GM21717 (cell line): ENCODE results near the gene CASS4.

Experiments
- ATAC-seq: cut with Tn5 transposase; IDR thresholded peaks from one replicate; pipeline ENCODE4 v1.9.1; 2021; ENCODE audit warnings: mild to moderate bottlenecking, moderate library complexity; ENCODE audit not compliant: unreplicated experiment

CASS4 gene

GRCh38 chr20:56442389-56443365 lies 30.6 kb downstream of the CASS4 start:
- ATAC-seq, result no peak

- no peak for ATAC-seq
These were observed 31.8 kb downstream of the CASS4 start for GRCh38 chr20:56443654-56444540.

GRCh38 chr20:56445130-56445529 lies 33.1 kb downstream of the CASS4 start:
- no peak for ATAC-seq

GRCh38 chr20:56445540-56445939 lies 33.5 kb downstream of the CASS4 start:
- no peak for ATAC-seq

GRCh38 chr20:56447227-56447626 lies 35.2 kb downstream of the CASS4 start:
- no peak for ATAC-seq

DNA sequence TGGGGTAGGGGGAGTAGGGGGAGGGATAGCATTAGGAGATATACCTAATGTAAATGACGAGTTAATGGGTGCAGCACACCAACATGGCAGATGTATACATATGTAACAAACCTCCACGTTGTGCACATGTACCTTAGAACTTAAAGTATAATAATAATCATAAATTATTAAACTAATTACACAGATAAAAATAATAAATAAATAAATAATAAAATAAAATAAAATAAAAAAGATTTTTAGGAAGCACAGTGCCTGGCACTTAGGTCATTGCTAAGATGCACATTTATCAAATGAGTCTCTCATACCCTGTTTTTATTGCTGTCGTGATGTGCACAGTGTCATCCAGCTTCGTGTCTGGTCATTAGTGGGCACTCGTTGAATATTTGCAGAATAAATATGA lies 37.4 kb downstream of the CASS4 start:
- no peak for ATAC-seq

DNA sequence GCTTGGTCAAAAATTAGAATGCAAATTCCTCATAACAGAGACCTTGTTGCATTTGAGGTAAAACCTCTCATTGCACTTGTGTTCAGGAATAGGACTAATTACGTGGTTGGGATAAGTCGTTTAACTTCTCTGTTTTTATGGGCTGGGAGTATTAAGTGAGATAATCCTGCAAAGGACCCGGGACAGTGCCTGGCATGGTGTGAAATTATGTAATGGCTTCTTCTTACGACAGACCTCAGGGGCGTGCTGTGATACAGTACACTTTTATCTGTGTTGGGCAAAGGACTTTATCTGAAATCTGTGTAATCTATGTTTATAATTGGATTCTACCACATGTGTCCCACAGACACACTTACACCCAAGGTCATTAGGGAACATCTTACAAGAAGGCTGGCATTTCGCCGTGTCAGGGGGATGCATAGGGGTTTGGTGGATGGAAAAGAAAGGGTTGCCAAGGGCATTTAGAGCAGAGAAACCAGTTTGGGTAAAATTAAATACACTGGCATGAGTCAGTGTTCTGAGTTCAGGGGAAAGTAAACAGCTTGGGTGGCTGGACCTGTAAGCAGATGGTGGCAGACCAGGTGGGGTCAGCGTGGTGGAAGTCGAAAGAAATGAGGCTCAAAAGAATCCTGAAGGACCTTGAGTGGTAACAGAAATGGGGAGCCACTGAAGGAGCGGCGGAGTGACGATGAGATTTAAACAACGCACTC lies 39.2 kb downstream of the CASS4 start:
- no peak for ATAC-seq

DNA sequence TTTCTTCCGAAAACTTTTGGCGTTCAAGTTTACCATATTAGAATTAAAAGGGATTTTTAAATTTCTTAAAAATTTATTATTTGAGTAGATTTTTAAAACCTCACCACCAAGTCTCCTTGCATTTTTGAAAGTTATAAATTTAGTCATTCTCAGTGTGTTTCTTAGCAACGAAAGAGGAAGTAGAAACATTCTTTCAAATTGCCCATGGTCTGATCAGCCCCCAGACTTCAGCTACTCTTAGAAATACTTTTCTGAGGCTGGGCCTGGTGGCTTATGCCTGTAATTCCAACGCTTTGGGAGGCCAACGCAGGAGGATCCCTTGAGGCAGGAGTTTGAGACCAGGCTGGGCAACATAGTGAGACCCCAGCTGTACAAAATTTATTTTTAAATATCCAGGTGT lies 41.3 kb downstream of the CASS4 start:
- ATAC-seq, result peak; percentile 80

DNA sequence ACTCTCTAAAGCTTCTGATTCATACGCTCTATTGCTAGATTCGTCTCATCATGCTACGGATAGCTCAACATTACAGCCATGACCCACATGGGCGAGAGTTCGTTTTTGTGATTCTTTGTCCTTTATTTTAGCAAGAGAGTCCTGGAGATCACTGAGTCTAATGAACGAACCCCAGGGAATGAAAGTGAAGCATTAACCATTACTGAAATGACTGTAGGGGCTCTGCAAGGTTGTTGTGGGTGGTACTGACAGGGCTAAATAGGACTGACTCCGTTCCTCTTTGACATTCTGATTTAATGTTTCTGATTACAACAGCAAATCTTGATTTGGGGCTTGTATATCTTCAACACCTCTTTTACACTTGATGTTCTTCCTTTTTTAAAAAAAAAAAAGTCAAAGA lies 42.7 kb downstream of the CASS4 start:
- peak; percentile 55 for ATAC-seq

GRCh38 chr20:56458206-56458821 lies 46.3 kb downstream of the CASS4 start:
- no peak for ATAC-seq

GRCh38 chr20:56460459-56460858 lies 48.4 kb downstream of the CASS4 start:
- ATAC-seq, result no peak

DNA sequence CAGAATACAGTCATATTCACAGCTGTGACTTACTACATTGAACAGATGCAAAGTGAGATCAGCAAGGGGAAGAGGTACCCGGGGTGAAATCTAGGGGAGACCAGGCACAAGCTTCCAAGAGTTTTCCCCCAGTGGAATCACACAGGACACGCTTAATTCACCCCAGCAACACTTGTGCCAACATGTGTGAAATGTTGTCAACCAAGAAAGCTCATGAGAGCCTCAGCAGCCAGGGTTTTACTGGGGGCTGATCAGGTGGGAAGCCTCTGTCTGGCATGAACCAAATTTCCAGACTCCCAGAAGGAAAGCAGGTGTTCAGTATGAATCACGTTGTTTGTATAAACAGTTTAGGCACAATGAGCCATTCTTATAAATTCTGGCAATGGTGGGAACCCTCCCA lies 49.5 kb downstream of the CASS4 start:
- no peak for ATAC-seq

GRCh38 chr20:56463428-56463827 lies 51.4 kb downstream of the CASS4 start:
- no peak for ATAC-seq

DNA sequence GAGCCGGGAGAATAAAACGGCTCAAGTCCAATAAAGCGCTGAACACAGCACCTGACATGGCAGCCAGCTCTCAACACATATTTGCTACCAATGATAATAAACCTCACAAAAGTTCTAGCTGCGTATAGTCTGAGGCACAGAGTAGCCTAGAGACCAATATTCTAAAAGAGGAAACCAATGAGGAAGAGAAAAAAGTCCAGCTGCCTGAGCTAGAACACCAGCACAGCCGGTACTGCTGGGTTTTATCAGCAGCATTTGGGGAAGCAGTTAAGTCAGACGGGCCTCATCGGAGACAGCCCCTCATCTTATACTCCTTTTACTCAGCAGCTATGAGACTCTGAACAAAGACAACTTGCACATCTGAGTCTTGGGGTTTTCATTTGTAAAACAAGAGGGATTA lies 53.9 kb downstream of the CASS4 start:
- ATAC-seq, result no peak

DNA sequence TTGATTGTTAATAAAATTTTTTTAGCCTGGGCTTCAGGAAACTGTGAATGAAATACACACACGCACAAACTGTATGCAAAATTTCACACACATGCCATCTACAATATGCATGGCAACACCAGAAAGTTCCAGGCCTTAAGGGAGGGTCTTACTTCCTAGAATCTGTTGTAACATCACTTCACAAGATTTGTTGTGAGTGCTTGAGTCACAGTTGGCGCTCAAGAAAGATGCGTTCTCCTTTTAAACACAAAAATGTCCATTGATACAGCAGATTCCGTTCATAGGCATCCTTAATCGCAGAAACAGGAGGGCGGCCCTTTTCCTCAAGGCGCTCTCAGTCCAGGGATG lies 55.9 kb downstream of the CASS4 start:
- ATAC-seq, result no peak

GRCh38 chr20:56468316-56469076 lies 56.4 kb downstream of the CASS4 start, which contains the start of gene RTF2:
Gene RTF2, plus strand, starts transcription at chr20:56468627. Its CDS starts 71 bp downstream, at chr20:56468698.
- ATAC-seq, result peak; percentile 96

DNA sequence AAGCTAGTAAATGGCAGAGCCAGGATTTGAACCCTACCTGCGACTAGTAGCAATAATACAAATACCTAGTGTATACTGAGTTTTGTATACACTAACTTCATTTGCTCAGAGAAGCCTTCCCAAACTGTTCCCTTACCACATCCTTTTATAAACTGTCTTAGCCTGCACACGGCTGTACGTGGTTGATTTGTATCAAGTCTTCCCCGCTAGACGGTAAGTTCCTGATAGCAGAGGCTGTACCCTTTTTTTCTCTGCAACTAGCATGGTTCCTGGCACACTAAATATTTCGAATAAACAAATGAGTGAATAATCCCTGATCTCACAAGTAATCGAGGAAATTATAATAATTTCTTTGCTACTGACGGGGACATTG lies 57.0 kb downstream of the CASS4 start:
- ATAC-seq, result no peak

- ATAC-seq, result no peak
These were observed 71.9 kb downstream of the CASS4 start for GRCh38 chr20:56483970-56484369.

DNA sequence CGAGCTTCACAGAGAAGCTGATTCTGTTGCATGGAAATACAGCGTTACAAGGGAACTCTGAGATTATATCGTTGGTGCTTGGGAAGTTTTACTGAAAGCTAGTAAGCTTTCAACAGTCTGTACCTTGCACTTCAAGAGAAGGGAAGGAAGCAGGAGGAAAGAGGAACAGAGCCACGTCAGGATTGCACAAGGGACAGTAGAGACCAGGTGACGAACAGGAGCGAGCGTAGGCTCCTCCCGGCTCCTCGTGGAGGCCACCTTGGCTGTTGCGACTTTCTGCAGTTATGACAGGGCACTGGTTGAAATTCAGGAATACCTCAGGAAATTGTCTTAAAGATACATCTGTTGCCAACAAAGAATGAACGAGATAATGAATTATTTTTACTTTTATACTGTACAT lies 75.2 kb downstream of the CASS4 start:
- no peak for ATAC-seq

GRCh38 chr20:56488566-56488965 lies 76.5 kb downstream of the CASS4 start:
- no peak for ATAC-seq
